AML-193 (cell line): ENCODE measurements around the gene MYBPC2.

Experiments
- DNase-seq, 2 experiments: peaks; one replicate each; lab custom pipeline; 2025; lab: John Stamatoyannopoulos, UW

Gene MYBPC2

DNA sequence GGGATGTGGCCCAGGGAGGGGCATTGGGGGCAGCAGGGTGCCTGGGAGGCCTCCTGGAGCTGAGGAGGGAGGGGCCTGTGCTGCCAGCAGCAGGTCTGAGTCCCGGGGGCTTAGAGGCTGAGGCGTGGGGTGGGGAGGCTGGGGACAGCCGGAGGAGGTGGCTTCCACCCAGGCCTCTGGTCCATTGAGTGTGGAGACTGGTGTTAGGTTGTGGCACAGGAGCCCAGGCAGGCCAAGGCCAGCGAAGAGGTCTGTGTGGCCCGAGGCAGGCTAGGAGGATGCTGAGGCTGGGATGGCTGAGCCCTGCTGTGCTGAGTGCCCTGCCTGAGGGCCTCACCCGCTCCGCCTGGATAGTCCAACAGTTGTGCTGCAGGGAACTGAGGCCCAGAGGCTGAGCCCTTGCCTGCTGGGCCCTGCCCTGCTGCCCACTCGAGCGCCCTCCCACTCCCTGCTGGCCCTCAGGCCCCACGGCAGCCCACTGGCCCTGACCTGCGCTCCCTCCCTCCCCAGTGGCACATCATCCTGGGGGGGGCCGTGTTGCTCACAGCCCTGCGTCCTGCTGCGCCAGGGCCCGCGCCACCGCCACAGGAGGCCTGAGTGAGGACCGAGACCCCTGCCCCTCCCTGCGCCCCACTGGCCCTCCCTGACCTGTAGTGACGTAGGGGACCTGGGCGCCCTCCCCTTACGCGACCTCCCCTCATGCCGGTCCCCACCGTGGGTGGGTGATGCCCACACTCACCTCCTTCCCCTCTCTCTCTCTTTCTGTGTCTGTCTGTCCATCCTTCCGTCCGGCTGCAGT is 48.9 kb downstream of the MYBPC2 start:
- DNase-seq: no peak

DNA sequence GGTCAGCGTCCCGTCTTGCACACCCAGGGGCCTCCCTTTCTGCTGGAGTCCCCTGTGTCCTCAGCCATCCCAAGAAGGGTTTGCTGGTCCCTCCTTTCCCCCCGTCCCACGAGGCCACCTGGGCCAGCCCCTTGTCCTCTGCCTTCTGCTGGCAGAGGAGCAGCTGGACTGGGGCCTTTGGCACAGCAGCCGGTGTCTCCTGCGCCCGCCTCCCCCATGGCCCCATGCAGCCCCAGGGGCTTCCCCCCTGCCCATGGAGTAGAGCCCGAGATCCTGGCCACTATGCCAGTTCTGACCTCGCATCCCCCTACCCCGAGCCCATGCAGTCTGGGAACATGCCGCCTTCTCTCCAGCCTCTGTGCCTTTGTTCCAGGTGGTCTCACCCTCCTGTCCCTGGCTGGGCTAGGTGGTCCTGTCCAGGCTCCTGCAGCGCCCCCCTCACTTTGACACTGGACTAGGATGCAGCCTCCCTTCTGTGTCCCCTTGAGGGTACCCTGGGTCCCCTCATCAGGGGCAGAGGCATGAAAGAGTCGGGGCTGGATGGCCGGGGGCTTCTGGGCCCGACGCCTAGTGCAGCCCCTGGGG is 49.7 kb downstream of the MYBPC2 start:
- no peak for DNase-seq

DNA sequence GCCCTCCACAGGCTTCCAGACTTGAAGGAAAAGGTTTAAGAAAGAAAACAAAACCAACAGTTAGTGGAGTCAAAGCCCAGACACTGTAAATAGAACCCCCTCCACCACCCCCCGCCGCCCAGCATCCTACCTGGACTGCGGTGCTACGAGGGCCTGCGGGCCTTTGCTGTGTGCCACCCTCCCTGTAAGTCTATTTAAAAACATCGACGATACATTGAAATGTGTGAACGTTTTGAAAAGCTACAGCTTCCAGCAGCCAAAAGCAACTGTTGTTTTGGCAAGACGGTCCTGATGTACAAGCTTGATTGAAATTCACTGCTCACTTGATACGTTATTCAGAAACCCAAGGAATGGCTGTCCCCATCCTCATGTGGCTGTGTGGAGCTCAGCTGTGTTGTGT is 50.2 kb downstream of the MYBPC2 start:
- no peak for DNase-seq

DNA sequence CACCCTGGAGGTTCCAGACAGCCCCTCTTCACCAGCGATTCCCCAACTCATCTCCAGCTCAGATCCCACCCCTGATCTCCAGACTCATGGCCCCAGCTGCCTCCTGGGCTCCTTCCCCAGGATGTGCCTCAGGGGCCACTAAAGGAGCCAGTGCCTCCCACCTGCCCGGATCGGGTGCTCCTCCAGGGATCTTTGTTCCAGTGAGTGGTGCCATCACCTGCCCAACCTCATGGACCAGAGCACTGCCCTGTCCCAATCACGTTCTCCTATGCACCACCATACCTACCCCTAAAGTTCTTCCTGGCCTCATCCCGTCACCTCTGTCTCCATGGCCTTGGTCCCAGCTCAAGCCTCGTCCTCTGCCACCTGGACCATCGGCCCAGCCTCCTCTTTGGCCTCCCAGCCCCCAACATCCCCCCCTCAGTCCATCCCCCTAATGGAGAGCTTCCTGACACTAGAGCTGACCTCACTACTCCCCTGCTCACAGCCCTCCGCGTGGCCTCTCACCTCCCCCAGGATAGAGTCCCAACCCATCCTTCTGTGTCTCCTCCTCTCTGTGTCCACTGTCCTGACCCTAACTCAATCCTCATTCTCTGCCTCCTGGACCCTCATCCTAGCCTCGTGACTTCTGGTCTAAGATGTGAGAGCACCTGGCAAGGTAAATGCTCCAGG is 52.7 kb downstream of the MYBPC2 start:
- DNase-seq: no peak

DNA sequence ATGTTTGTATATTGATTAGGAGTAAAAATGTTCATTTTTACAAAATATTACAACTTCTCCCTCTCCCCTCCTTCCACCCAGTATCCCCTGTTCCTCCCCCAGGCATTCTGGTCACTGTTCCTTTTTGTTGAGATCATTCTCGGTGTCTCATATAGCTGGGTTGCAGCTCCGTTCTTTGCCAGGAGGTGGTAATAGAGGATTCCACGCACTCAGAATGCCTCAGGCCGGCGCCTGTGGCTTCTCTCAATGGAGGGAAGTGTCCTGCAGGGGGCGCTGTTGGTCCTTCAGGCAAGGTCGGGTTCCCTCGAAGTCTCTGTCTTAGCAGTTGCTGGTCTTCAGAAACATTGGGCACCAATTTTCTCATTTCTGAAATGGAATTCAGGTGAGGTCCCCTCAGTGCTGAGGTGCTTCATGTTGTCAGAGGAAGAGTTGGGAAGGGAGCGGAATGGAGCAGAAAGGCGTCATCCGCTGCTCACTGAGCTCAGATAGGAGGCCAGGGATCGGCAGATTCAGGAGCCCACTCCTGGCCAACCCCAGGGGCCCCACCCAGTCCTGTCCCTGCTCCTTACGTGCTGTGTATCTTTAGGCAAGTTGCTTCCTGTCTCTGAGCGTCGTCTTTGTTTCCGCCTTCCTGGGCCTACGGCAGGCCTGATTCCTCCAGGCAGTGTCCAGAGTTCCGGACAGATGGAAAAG is 54.3 kb downstream of the MYBPC2 start:
- DNase-seq: no peak

DNA sequence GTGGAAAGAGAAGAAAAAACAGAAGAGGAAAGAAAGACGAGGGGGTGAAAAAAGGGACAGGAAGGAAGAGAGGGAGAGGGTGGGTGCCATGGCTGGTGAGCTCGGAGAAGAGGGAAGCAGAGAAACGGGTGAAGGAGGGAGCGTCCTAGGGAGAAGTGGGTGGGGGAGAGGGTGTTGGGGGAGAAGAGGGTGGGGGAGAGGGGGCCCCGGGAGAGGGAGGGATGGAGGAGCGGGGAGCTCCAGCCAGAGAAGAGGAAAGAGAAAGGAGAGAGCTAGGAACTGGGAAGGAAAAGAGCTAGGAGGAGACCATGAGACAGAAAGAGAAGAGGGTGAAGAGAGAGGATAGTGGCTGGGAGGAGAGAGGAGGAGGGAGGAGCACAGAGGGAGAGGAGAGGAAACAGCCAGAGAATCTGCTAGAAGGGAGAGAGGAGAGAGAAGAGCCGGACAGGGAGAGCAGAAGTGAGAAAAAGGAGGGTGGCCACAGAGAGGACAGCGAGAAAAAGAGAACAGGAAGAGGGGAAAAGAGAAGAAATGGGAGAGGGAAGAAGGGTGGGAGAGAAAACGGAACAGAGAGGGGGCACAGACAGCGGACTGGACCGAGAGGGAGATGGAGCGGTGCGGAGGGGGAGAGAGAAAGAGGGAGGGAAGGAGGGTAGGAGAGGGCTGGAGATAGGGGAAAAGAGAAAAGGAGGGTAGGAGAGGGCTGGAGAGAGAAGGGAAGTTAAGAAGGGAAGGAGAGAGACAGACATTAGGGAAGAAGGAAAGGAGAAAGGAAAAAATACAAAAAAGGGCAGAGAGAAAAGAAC is 55.9 kb downstream of the MYBPC2 start:
- DNase-seq: no peak

DNA sequence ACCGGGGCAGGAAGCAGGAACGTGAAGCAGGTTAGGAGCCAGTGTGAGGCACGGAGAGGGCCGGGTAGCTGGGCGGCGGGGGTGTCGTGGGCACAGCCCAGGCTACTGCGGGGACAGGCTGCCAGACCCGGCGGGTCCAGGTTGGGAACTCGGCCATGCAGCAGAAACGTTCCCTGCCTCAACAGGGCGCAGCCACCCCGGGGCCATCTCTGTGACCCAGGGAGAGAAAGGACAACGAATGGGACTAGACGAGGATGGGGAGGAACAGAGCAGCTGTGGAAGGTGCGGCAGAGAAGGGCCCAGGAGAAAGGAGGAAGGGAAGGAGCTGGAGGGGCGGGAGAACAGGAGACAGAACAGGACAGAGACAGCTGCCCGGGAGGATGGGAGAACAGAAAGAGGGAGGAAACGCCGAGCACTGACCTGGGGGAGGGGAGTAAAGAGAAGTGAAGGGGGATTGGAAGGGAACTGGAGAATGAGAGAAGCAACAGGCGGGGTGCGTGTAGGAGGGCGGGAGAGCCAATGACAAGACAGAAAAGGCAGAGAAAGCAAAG is 56.8 kb downstream of the MYBPC2 start:
- DNase-seq: no peak

DNA sequence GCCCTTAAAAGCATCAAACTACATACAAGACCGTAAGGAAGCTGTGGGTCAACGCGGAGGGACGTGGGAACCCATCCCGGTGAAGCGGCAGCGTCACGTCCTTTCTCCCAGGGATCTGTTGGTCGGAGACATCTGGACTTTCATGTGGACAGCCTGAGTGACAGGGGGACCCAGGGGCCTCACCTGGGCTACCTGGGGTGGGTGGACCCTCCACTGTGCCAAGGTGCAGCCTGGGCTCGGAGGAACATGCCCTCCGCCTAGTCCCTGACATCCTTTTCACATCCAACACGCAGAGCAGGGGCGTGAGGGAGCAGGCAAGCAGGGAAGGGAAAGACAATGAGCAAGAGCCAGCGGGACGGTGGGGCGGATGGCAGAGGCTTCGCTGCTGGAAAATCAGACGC is 57.7 kb downstream of the MYBPC2 start:
- no peak for DNase-seq

DNA sequence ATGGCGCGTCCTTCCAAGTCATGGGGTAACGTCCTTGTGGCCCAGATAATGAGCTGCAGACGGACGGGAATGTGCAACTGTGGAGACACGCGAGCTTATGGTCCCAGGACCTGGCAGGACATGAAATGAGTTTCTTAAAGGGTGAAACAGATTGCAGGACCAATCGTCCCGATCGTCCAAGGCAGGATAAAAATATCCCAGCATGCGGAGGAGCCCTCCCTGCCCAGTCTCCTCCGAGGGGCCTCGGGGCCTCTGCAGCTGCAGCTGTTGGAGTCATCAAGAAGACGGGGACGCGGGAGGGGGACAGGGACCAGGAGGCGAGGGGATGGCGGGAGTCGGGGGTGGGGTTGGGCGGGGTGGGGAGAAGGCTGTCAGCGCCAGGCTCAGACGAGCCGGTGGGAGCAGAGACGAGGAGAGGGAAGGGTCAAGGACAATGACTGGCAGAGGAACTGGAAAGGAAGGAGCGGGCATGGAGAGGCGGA is 58.3 kb downstream of the MYBPC2 start:
- DNase-seq: no peak

DNA sequence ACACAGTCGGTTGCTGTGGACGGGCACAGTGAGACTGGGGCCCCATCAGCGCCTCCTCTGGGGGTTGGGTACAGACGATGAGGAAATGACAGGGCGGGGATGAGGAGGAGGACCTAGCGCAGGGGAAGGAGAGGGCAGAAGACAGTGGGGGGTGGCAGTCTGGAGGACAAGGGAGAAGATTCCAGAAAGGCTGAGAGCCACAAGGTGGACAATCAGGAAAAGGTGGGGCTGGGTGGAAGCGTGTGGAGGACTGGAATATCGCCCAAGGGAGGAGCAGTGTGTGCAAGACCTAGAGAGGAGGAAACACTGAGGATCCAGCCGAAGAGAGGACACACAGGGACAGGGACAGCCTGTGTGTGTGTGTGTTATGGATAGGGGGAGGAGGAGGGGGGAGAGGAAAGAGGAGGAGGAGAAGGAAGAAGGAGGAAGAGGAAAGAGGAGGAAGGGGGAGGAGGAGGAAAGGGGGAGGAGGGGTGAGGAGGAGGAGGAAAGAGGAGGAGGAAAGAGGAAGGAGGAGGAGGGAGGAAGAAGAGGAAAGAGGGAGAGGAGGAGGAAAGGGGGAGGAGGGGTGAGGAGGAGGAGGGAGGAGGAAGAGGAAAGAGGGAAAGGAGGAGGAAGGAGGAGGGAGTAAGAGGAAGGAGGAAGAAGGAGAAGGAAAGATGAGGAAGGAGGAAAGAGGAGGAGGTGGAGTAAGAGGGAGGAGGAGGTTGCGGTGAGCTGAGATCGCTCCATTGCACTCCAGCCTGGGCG is 59.8 kb downstream of the MYBPC2 start:
- DNase-seq: no peak

DNA sequence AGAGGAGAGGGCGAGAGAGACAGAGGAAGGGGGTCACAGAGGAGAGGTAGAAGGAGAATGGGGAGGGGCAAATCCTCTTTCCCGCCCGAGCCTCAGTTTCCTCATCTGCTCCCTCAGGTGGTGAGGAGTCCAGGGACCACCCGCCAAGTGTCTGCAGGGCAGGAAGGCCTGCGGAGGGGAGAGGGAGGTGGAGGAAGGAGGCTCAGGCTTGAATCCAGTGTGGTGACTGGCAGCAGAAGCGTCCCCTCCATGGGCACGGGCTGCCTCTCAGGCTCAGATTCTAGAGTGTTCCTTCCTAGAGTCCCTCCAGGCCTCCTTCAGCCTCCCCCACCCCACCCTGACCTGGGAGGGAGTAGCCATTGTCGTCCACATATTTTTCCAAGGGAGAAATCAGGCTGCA is 60.5 kb downstream of the MYBPC2 start:
- DNase-seq: no peak

DNA sequence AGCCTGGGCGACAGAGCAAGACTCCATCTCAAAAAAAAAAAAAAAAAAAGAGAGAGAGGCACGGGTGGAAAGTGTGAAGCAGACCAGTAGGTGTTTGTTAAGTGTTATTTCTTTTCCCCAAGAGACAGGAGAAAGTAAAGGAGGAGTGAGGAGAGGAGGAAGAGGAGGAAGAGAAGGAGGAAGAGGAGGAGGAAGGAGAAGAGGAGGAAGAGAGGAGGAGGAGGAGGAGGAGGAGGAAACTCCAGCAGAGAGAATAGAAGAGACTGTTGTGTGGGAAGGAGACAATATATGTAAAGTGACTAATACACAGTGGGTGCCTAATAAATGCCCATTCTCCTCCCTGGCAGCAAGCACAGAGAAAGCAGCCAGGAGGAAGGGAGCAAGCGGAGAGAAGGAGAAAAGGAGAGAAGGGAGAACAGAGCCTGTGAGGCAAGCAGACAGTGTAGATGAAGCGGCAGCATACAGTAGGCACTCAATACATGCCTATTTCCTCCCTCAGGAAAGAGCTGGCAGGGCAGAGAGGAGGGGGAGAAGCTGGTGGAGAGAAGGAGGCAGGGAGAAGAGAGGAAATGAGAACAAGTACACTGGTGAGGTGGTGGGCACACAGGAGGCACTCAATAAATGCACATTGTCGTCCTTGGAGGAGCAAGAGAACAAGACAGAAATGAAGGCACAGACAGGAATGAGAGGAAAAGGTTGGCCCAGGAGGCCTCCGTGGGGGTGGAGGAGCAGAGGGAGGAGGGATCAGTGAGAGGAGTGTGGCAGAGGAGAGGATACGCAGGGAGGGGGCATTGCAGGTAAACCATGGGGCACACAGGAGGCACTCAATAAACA is 61.7 kb downstream of the MYBPC2 start:
- DNase-seq: no peak

DNA sequence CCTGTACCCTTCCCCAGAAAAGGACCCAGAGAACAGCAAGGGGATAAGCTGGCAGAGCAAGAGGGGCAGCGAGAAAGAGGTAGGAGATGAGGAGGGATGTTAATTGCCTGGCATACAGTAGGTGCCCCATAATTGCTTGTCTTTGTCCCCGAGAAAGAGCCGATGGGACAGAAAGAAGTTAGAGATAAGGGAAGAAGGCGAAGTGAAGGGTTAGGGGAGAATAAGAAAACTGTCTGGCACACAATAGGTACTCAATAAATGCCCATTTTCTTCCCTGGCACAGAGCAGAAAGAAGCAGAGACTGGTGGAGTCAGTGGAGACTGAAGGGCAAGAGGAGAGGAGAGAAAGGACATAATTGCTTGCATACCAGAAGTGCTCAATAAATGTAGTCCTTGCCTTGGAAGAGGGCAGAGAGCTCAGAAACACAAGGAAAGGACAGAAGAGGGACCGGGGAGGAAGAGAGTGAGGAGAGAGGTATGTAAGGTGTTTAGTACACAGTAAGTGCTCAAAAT is 62.4 kb downstream of the MYBPC2 start:
- no peak for DNase-seq

DNA sequence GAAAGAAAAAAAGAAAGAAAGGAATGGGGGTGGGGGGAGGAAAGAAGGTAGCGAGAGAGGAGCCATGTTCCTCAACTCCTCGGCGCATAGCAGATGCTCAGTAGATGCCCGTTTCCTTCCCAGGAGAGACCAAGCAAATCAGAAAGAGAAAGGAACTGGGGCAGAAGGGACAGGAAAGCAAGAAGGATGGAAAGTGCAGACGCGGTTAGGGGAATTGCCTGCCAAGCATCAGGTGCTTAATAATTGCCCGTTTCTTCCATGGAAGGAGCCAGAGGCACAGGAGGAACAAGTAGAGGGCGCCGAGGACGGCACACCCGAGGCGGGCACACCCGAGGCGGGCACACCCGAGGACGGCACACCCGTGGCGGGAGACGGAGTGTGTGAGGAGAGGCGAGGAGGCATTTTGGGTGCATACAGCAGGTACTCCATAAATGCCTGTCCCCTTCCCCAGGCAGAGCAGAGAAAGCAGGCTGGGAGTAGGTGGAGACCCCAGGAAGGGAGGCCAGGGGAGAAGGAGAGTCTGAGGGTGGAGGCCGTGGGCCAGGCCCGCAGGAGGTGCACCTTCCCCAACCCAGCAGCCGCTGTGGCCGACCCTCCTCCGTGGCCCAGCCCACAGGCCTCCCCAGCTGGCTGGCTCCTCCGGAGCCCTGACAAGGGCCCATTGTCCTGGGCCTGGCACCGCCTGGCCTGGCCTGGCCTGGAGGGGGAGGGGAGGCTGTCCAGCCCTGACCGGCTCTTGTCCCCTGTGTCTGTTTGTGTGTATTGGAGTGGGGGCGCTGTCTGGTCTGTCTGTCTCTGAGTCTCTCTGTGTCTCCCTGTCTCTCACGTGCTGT is 63.7 kb downstream of the MYBPC2 start:
- DNase-seq: no peak

DNA sequence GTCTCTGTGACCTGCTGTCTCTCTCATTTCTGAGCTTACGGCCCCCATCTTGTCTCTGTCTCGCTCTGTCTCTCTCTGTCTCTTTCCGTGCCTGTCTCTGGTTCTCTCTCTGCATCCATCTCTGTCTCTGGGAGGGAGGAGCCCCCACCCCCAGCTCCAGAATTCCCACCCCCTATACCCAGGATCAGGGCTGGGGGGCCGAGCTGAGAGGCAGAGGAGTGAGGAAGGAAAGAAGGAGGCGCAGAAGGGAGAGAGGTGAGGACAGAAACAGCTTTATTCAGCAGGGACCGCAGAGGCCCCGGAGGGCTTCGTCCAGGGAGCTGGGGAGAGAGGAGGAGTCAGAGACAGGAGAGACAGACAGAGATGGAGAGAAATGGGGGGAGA is 64.3 kb downstream of the MYBPC2 start:
- DNase-seq: no peak

DNA sequence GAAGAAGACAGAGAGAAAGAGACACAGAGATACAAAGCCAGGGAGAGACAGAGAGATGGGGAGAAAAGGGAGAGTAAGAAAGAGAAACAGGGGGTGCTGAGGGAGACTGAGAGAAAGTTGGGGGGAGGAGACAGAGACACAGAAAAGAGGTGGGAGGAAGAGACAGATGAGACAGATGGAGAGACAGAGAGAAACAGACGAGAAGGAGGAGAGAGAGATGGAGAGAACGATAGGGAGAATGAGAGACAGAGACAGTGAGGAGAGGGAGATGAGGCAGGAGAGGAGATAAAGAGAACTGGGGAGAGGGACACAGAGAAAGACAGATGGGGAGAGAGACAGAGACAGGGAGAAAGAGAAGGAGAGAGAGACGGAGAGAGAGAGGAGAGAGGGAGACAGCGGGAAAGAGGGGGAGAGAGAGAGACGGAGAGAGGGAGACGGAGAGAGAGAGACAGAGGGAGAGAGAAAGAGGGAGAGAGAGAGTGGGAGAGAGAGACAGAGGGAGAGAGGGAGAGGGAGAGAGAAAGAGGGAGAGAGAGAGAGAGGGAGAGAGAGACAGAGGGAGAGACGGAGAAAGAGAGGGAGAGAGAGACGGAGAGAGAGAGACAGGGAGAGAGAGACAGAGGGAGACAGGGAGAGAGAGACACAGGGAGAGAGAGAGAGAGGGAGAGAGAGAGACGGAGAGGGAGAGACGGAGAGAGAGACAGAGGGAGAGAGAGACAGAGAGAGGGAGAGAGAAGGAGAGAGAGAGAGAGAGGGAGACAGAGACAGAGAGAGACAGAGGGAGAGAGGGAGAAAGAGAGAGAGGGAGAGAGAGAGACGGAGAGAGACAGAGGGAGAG is 65.7 kb downstream of the MYBPC2 start:
- DNase-seq: no peak

DNA sequence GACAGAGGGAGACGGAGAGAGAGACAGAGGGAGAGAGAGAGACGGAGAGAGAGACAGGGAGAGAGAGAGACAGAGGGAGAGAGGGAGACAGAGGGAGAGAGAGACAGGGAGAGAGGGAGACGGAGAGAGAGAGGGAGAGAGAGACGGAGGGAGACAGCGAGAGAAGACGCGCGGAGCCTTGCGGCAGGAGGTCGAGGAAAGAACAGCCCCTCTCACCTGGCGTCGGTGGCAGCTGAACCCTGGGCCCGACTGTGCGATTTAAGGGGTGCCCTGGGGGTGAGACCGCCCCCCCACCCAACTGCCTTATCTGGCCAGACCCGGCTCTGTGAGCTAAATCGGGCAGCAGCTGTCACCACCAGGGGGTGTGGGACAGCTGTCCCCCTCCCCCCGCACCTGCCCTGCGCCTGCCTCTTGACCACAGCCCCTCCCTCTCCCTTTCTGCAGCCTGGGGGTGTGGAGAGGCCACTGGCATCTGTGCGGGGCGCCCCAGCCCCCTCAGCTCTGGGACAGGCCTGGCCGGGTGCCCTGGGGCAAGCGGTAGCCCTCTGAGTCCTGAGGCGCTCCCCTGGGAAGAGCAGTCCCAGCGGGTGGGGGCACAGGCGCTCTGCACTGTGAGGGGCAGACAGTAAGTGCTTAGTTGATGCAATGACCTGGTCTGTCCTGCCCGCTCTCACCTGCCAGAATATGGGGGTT is 67.5 kb downstream of the MYBPC2 start:
- no peak for DNase-seq
